CD4-positive, alpha-beta memory T cell (primary cell): ENCODE measurements around the gene MPO. TPM values are rescaled to one million over a fixed set of nuclear protein-coding genes. Genes with fewer than 3 reads are reported as not detected.
A peak's percentile ranks its signal among the peaks of the same experiment; 100 is the strongest.

Experiments used
- CTCF ChIA-PET: fragments of 350-600 bp; sonication (Branson Sonifier 250); formaldehyde crosslinking; loops from one replicate; lab custom pipeline; 2021; ENCODE audit warnings: inconsistent platforms; ENCODE audit not compliant: partially characterized antibody; lab: Charles Lee
- POLR2A ChIA-PET: fragments of 350-600 bp; sonication (Branson Sonifier 250); formaldehyde crosslinking; loops from one replicate; lab custom pipeline; 2021; ENCODE audit not compliant: partially characterized antibody; lab: Charles Lee
- DNase-seq, 5 donors: peaks; one replicate each; pipeline versions ENCODE4 v3.0.0 to v3.0.0-alpha.2; 2020 to 2022; ENCODE audit warnings: mixed read lengths in 1 of 5
- H3K27ac ChIP-seq: one replicate; pipeline ENCODE4 v1.7.0; 2013; ENCODE audit warnings: low read depth, low read length
- H3K27me3 ChIP-seq: 2 replicates; pipeline ENCODE4 v1.7.0; 2013; ENCODE audit warnings: mild to moderate bottlenecking, low read length, moderate library complexity; ENCODE audit not compliant: insufficient read depth
- H3K36me3 ChIP-seq: 2 replicates; pipeline ENCODE4 v1.7.0; 2013; ENCODE audit warnings: mild to moderate bottlenecking, low read length, moderate library complexity; ENCODE audit not compliant: insufficient read depth
- H3K4me1 ChIP-seq: 2 replicates; pipeline ENCODE4 v1.7.0; 2013; ENCODE audit warnings: mild to moderate bottlenecking, low read length, moderate library complexity; ENCODE audit not compliant: insufficient read depth
- H3K4me3 ChIP-seq, 2 donors: one replicate each; pipeline ENCODE4 v1.7.0; 2013; ENCODE audit warnings: low read length in 2 of 2, mild to moderate bottlenecking in 1 of 2
- H3K9me3 ChIP-seq, 2 donors: one replicate each; pipeline ENCODE4 v1.7.0; 2013; ENCODE audit warnings: low read length in 2 of 2, control low read depth in 1 of 2; ENCODE audit not compliant: control insufficient read depth in 1 of 2
- H3K27ac Mint-ChIP-seq, 7 donors: one replicate each; pipeline ENCODE4 v1.8.0; 2020 to 2021; ENCODE audit warnings: mixed read lengths in 7 of 7, mild to moderate bottlenecking in 6 of 7, inconsistent platforms in 3 of 7, moderate library complexity in 3 of 7
- H3K27me3 Mint-ChIP-seq, 2 donors: one replicate each; pipeline ENCODE4 v1.8.0; 2020 to 2021; ENCODE audit warnings: mixed read lengths in 2 of 2
- H3K36me3 Mint-ChIP-seq, 2 donors: one replicate each; pipeline ENCODE4 v1.8.0; 2020 to 2021; ENCODE audit warnings: mixed read lengths in 2 of 2, inconsistent platforms in 1 of 2, mild to moderate bottlenecking in 1 of 2
- H3K4me1 Mint-ChIP-seq, 4 donors: one replicate each; pipeline ENCODE4 v1.8.0; 2020 to 2021; ENCODE audit warnings: mixed read lengths in 4 of 4, mild to moderate bottlenecking in 1 of 4
- H3K4me3 Mint-ChIP-seq, 8 donors: one replicate each; pipeline ENCODE4 v1.8.0; 2020 to 2021; ENCODE audit warnings: mixed read lengths in 8 of 8, mild to moderate bottlenecking in 7 of 8, moderate library complexity in 6 of 8, inconsistent platforms in 3 of 8
- H3K9me3 Mint-ChIP-seq, 8 donors: one replicate each; pipeline ENCODE4 v1.8.0; 2020 to 2021; ENCODE audit warnings: mixed read lengths in 8 of 8, mild to moderate bottlenecking in 5 of 8, inconsistent platforms in 3 of 8, moderate library complexity in 1 of 8
- intact Hi-C: fragments of 100-400 bp; cut with micrococcal nuclease; formaldehyde crosslinking; loops from one replicate; pipeline ENCODE4 v1.15.1; 2023
- polyA plus RNA-seq, 2 donors: library from polyadenylated mRNA; unstranded; fragments of 300-500 nt; fragmentation: Illumina TruSeq; gene quantifications; one replicate each; pipeline ENCODE4 v1.2.3, GENCODE V29; 2021
- total RNA-seq, 2 experiments: library from RNA; stranded (reverse); gene quantifications; one replicate each; pipeline ENCODE4 v1.2.3, GENCODE V29; 2021

Gene MPO
- total and polyA plus RNA-seq, 4 experiments from 2014 or later, result not detected

GRCh38 chr17:58268774-58269556, 11.8 kb downstream of the MPO start:
- POLR2A ChIA-PET, result no interaction called here
- H3K4me1 ChIP-seq, result no peaks in the 10 kb centered on the region
- Mint-ChIP-seq H3K27me3 (peaks cover 13 to 20% of the 10 kb centered on the region in 2 donors), H3K9me3 (no peaks in the 10 kb centered on the region), H3K36me3 (no peaks in the 10 kb centered on the region), H3K4me3 (no peak overlapping the region), H3K27ac (no peak overlapping the region), H3K4me1 (peaks cover 0 to 1% (median 0%) of the 10 kb centered on the region in 4 donors)
- no peak for DNase-seq
- H3K27ac ChIP-seq, result no peak overlapping the region
- peaks cover 10% of the 10 kb centered on the region for H3K27me3 ChIP-seq
- no peaks in the 10 kb centered on the region for H3K9me3 ChIP-seq
- CTCF ChIA-PET, result interaction anchor here (1.4 kb wide), 1 partner anchor 8 kb away, joined by 3 read pairs; no protein-coding TSS in a partner anchor
- no peak overlapping the region for H3K4me3 ChIP-seq
- no peaks in the 10 kb centered on the region for H3K36me3 ChIP-seq
- intact Hi-C loops, result no loop called here

- H3K27me3 Mint-ChIP-seq, result peaks cover 15 to 23% of the 10 kb centered on the region in 2 donors
- ChIA-PET POLR2A (no interaction called here), CTCF (interaction anchor here (1.4 kb wide), 1 partner anchor 9 kb away, joined by 3 read pairs; no protein-coding TSS in a partner anchor)
- peak overlapping the region in 1 of 7 donors; percentile 42 for H3K27ac Mint-ChIP-seq
- no peak overlapping the region for H3K4me3 Mint-ChIP-seq
- Histone ChIP-seq H3K9me3 (no peaks in the 10 kb centered on the region), H3K4me1 (no peaks in the 10 kb centered on the region), H3K4me3 (no peak overlapping the region), H3K27ac (no peak overlapping the region), H3K27me3 (peaks cover 15% of the 10 kb centered on the region), H3K36me3 (no peaks in the 10 kb centered on the region)
- H3K4me1 Mint-ChIP-seq, result no peaks in the 10 kb centered on the region
- no peaks in the 10 kb centered on the region for H3K36me3 Mint-ChIP-seq
- no peak for DNase-seq
- intact Hi-C loops, result no loop called here
- H3K9me3 Mint-ChIP-seq, result no peaks in the 10 kb centered on the region
Observed at GRCh38 chr17:58268326-58268725, 12.4 kb downstream of the MPO start.

GRCh38 chr17:58267347-58268324, 13.1 kb downstream of the MPO start:
- POLR2A ChIA-PET, result no interaction called here
- no peak overlapping the region for H3K4me3 Mint-ChIP-seq
- peaks cover 16% of the 10 kb centered on the region for H3K27me3 ChIP-seq
- DNase-seq, result no peak
- peak overlapping the region in 1 of 7 donors; percentile 42 for H3K27ac Mint-ChIP-seq
- no peaks in the 10 kb centered on the region for H3K4me1 Mint-ChIP-seq
- H3K27me3 Mint-ChIP-seq, result peaks cover 13 to 27% of the 10 kb centered on the region in 2 donors
- intact Hi-C loops, result no loop called here
- CTCF ChIA-PET, result interaction anchor here (1.4 kb wide), 1 partner anchor 10 kb away, joined by 3 read pairs; no protein-coding TSS in a partner anchor
- no peaks in the 10 kb centered on the region for H3K36me3 ChIP-seq
- H3K9me3 Mint-ChIP-seq, result no peaks in the 10 kb centered on the region
- H3K4me3 ChIP-seq, result no peak overlapping the region
- no peaks in the 10 kb centered on the region for H3K36me3 Mint-ChIP-seq
- H3K4me1 ChIP-seq, result no peaks in the 10 kb centered on the region
- H3K27ac ChIP-seq, result no peak overlapping the region
- H3K9me3 ChIP-seq, result no peaks in the 10 kb centered on the region

GRCh38 chr17:58265902-58266875, 14.5 kb downstream of the MPO start:
- Mint-ChIP-seq H3K9me3 (no peaks in the 10 kb centered on the region), H3K4me1 (no peaks in the 10 kb centered on the region), H3K27ac (no peak overlapping the region), H3K36me3 (no peaks in the 10 kb centered on the region), H3K4me3 (no peak overlapping the region), H3K27me3 (peaks cover 21 to 38% of the 10 kb centered on the region in 2 donors)
- ChIA-PET POLR2A (no interaction called here), CTCF (interaction anchor here (0.8 kb wide), 1 partner anchor 17 kb away, joined by 3 read pairs; no protein-coding TSS in a partner anchor)
- H3K4me3 ChIP-seq, result no peak overlapping the region
- DNase-seq, result no peak
- H3K27ac ChIP-seq, result no peak overlapping the region
- no peaks in the 10 kb centered on the region for H3K36me3 ChIP-seq
- no peaks in the 10 kb centered on the region for H3K4me1 ChIP-seq
- no peaks in the 10 kb centered on the region for H3K9me3 ChIP-seq
- intact Hi-C loops, result no loop called here
- H3K27me3 ChIP-seq, result peaks cover 16% of the 10 kb centered on the region

DNA sequence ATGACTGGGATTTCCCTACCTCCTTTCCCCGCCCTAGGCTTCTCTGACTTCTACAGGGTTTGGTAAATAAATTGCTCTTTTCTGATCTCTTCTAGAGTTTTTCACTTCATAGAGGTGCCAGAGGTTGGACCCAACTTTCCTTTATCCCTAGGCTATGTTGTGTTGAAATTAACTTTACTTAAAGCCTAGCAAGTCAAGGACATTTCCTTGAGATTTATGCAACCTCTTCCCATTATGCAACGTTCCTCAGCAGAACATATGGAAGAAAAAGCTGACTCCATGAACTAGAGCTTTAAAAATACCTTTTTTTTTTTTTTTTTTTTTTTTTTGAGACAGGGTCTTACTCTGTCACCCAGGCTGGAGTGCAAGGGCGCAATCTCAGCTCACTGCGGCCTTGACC, 15.5 kb downstream of the MPO start:
- Mint-ChIP-seq H3K27ac (no peak overlapping the region), H3K36me3 (no peaks in the 10 kb centered on the region), H3K9me3 (no peaks in the 10 kb centered on the region), H3K4me1 (no peaks in the 10 kb centered on the region), H3K27me3 (peaks cover 25 to 38% of the 10 kb centered on the region in 2 donors), H3K4me3 (no peak overlapping the region)
- Histone ChIP-seq H3K9me3 (no peaks in the 10 kb centered on the region), H3K27ac (no peak overlapping the region), H3K4me3 (no peak overlapping the region), H3K4me1 (no peaks in the 10 kb centered on the region), H3K36me3 (no peaks in the 10 kb centered on the region), H3K27me3 (peaks cover 16% of the 10 kb centered on the region)
- intact Hi-C loops, result no loop called here
- no peak for DNase-seq
- ChIA-PET POLR2A (no interaction called here), CTCF (no interaction called here)

- POLR2A ChIA-PET, result no interaction called here
- peaks cover 25 to 40% of the 10 kb centered on the region in 2 donors for H3K27me3 Mint-ChIP-seq
- H3K27ac Mint-ChIP-seq, result no peak overlapping the region
- Histone ChIP-seq H3K27ac (no peak overlapping the region), H3K9me3 (no peaks in the 10 kb centered on the region), H3K4me1 (no peaks in the 10 kb centered on the region), H3K36me3 (no peaks in the 10 kb centered on the region), H3K27me3 (peaks cover 16% of the 10 kb centered on the region), H3K4me3 (no peak overlapping the region)
- intact Hi-C loops, result no loop called here
- CTCF ChIA-PET, result interaction anchor here (1.2 kb wide), 1 partner anchor 15 kb away, joined by 3 read pairs; no protein-coding TSS in a partner anchor
- H3K4me3 Mint-ChIP-seq, result no peak overlapping the region
- no peaks in the 10 kb centered on the region for H3K9me3 Mint-ChIP-seq
- H3K36me3 Mint-ChIP-seq, result no peaks in the 10 kb centered on the region
- DNase-seq, result no peak
- no peaks in the 10 kb centered on the region for H3K4me1 Mint-ChIP-seq
Observed at GRCh38 chr17:58264407-58265103, 16.2 kb downstream of the MPO start.
